Prostate gland (tissue), 2 donors: ENCODE data around the gene HMGCL.

Source experiments
- CTCF ChIP-seq, 4 experiments: fragments of 200-600 bp in 2 of 4; fragments of 450-650 bp in 2 of 4; sonication (generic) in 2 of 4; IDR thresholded peaks; 1 replicate in 3 of 4; 2 replicates in 1 of 4; pipeline ENCODE4 v1.5.1; 2016 to 2019; ENCODE audit warnings: antibody characterized with exemption in 4 of 4, mild to moderate bottlenecking in 2 of 4, moderate library complexity in 2 of 4
- POLR2A ChIP-seq: fragments of 450-650 bp; IDR thresholded peaks from one replicate; pipeline ENCODE4 v1.6.1; 2016; ENCODE audit warnings: antibody characterized with exemption, mild to moderate bottlenecking

- TF ChIP-seq CTCF (IDR thresholded peaks at IDR 0.05) (no peak), POLR2A (no peak)
Measured at GRCh38 chr1:23757812-23758211, 67.4 kb downstream of the HMGCL start.
